GM19025 (cell line): Measurements from ENCODE around the gene ERMARD.
A peak's percentile ranks its signal among the peaks of the same experiment; 100 is the strongest.

ENCODE experiments used
- ATAC-seq: cut with Tn5 transposase; IDR thresholded peaks from one replicate; pipeline ENCODE4 v1.9.1; 2021; ENCODE audit warnings: mild to moderate bottlenecking, low read depth, moderate library complexity; ENCODE audit not compliant: unreplicated experiment

ERMARD gene

GRCh38 chr6:169782966-169783365 lies 31.5 kb downstream of the ERMARD start:
- ATAC-seq, result no peak

GRCh38 chr6:169783401-169783800 lies 32.0 kb downstream of the ERMARD start:
- no peak for ATAC-seq

- no peak for ATAC-seq
Observed at GRCh38 chr6:169783971-169784820, 32.8 kb downstream of the ERMARD start.

- no peak for ATAC-seq
Observed at GRCh38 chr6:169784821-169785340, 33.5 kb downstream of the ERMARD start.

GRCh38 chr6:169785566-169785965 lies 34.1 kb downstream of the ERMARD start:
- ATAC-seq, result no peak

- no peak for ATAC-seq
Observed at GRCh38 chr6:169786349-169786748, 34.9 kb downstream of the ERMARD start.

GRCh38 chr6:169787797-169788196 lies 36.4 kb downstream of the ERMARD start:
- ATAC-seq, result no peak

GRCh38 chr6:169788809-169789145 lies 37.4 kb downstream of the ERMARD start:
- ATAC-seq, result no peak

- ATAC-seq, result no peak
Observed at GRCh38 chr6:169789146-169789943, 37.9 kb downstream of the ERMARD start.

- peak; percentile 94 for ATAC-seq
Observed at GRCh38 chr6:169789944-169790927, 38.8 kb downstream of the ERMARD start.

GRCh38 chr6:169791721-169792131 lies 40.3 kb downstream of the ERMARD start:
- no peak for ATAC-seq

- ATAC-seq, result no peak
Observed at GRCh38 chr6:169792306-169793015, 41.0 kb downstream of the ERMARD start.

GRCh38 chr6:169793408-169793807 lies 42.0 kb downstream of the ERMARD start:
- no peak for ATAC-seq

- no peak for ATAC-seq
Observed at GRCh38 chr6:169794317-169795055, 43.1 kb downstream of the ERMARD start.

GRCh38 chr6:169795196-169795595 lies 43.8 kb downstream of the ERMARD start:
- ATAC-seq, result no peak

- no peak for ATAC-seq
Observed at GRCh38 chr6:169798764-169799473, 47.5 kb downstream of the ERMARD start.

- ATAC-seq, result no peak
Observed at GRCh38 chr6:169799474-169799926, 48.1 kb downstream of the ERMARD start.

GRCh38 chr6:169800116-169800667 lies 48.8 kb downstream of the ERMARD start:
- ATAC-seq, result no peak
